Lung (tissue), 12 donors: ENCODE results near the gene LEF1. TPM values are rescaled to one million over a fixed set of nuclear protein-coding genes. Genes with fewer than 3 reads are reported as not detected.

Experiments
- ATAC-seq: fragments of 200-7000 bp; cut with Tn5 transposase; one replicate; pipeline ENCODE4 v1.9.1; 2020; ENCODE audit warnings: moderate number of reproducible peaks; ENCODE audit not compliant: insufficient read depth, low FRiP score
- DNase-seq, 3 donors: peaks; one replicate each; pipeline ENCODE4 v3.0.0-alpha.2; 2013 to 2017
- H3K27ac ChIP-seq, 2 donors: one replicate each; pipeline ENCODE4 v1.5.1; 2013; ENCODE audit warnings: mild to moderate bottlenecking in 2 of 2, moderate library complexity in 2 of 2, control low read depth in 1 of 2, inconsistent platforms in 1 of 2, low read depth in 1 of 2, low read length in 1 of 2
- H3K27me3 ChIP-seq, 3 donors: one replicate each; pipeline ENCODE4 v1.5.1; 2013; ENCODE audit warnings: low read length in 2 of 3; ENCODE audit not compliant: control insufficient read depth in 3 of 3, insufficient read depth in 3 of 3
- H3K36me3 ChIP-seq, 4 donors: one replicate each; pipeline ENCODE4 v1.5.1; 2013; ENCODE audit warnings: low read length in 4 of 4, mild to moderate bottlenecking in 1 of 4, moderate library complexity in 1 of 4; ENCODE audit not compliant: control insufficient read depth in 4 of 4, insufficient read depth in 4 of 4
- H3K4me1 ChIP-seq, 5 donors: one replicate each; pipeline ENCODE4 v1.5.1; 2013; ENCODE audit warnings: low read length in 5 of 5, mild to moderate bottlenecking in 2 of 5, moderate library complexity in 1 of 5; ENCODE audit not compliant: control insufficient read depth in 5 of 5, insufficient read depth in 5 of 5
- H3K4me3 ChIP-seq: one replicate; pipeline ENCODE4 v1.5.1; 2013; ENCODE audit warnings: mild to moderate bottlenecking, control low read depth, moderate library complexity
- H3K9ac ChIP-seq, 2 donors: one replicate each; pipeline ENCODE4 v1.5.1; 2013; ENCODE audit warnings: low read length in 2 of 2, control low read depth in 1 of 2; ENCODE audit not compliant: insufficient read depth in 1 of 2
- H3K9me3 ChIP-seq, 4 donors: one replicate each; pipeline ENCODE4 v1.5.1; 2013; ENCODE audit warnings: low read length in 3 of 4, mild to moderate bottlenecking in 1 of 4, moderate library complexity in 1 of 4; ENCODE audit not compliant: control insufficient read depth in 4 of 4, insufficient read depth in 3 of 4
- WGBS, 2 donors: extraction: QIAGEN DNeasy Blood & Tissue Kit; methylation state at CpG; one replicate each; pipeline ENCODE4 v1.1.7; 2013; 5-methylcytosine and 5-hydroxymethylcytosine counted together
- polyA plus RNA-seq, 2 donors: library from polyadenylated mRNA; stranded (reverse); fragments of 200-250 nt; gene quantifications; one replicate each; pipeline ENCODE4 v1.2.1, GENCODE V29; 2013
- total RNA-seq, 2 donors: library from RNA; depleted of rRNA in 1 of 2; stranded (reverse); fragments of >200 nt in 1 of 2; gene quantifications; one replicate each; pipeline ENCODE4 v1.2.1, GENCODE V29; 2014 to 2021
- TF ChIP-seq, protein P1 (sequence below): IDR thresholded peaks from 2 replicates; pipeline ENCODE4 v1.5.1; 2012; ENCODE audit warnings: mild to moderate bottlenecking; ENCODE audit errors: control extremely low read depth, extremely low read depth
- donor health status: control.
- donor health status: control.
- donor health status: Bipolar disorder and iron deficiency.
- donor health status: healthy.
- donor health status: DM: yes; HTN: yes; CAD: no.

Gene LEF1
- total and polyA plus RNA-seq, 4 donors, result 2.7 to 25.4 (median 4.0) TPM

DNA sequence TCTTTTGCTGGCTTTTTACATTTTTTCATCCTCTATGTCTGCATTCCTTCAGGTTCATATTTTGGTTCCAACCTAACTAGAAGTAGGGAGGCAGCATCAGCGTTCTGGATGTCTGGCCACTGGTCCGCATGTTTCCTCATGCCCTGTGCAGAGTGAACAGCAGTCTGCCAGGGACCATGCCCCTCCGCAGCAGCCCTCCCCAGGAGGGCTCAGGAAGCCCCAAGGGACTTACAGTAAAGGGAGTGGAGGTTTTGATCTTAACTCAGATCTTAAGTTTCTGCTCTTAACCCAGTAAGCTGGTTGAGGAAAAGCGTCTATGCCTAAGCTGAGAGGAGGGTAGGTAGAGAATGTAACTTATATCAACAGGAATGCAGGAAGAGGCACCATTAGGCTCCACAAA lies 45.0 kb upstream of the LEF1 start:
- TF ChIP-seq, protein P1, sequence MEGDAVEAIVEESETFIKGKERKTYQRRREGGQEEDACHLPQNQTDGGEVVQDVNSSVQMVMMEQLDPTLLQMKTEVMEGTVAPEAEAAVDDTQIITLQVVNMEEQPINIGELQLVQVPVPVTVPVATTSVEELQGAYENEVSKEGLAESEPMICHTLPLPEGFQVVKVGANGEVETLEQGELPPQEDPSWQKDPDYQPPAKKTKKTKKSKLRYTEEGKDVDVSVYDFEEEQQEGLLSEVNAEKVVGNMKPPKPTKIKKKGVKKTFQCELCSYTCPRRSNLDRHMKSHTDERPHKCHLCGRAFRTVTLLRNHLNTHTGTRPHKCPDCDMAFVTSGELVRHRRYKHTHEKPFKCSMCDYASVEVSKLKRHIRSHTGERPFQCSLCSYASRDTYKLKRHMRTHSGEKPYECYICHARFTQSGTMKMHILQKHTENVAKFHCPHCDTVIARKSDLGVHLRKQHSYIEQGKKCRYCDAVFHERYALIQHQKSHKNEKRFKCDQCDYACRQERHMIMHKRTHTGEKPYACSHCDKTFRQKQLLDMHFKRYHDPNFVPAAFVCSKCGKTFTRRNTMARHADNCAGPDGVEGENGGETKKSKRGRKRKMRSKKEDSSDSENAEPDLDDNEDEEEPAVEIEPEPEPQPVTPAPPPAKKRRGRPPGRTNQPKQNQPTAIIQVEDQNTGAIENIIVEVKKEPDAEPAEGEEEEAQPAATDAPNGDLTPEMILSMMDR, result no peak
- Histone ChIP-seq H3K27ac (no peak overlapping the region), H3K9ac (no peak overlapping the region), H3K36me3 (no peaks in the 10 kb centered on the region), H3K4me1 (no peaks in the 10 kb centered on the region), H3K9me3 (no peaks in the 10 kb centered on the region), H3K27me3 (no peaks in the 10 kb centered on the region), H3K4me3 (no peak overlapping the region)
- ATAC-seq (no peak), DNase-seq (no peak)
- WGBS, 2 donors, result 91 to 97% methylated on average over 4 of the region's 4 CpGs

DNA sequence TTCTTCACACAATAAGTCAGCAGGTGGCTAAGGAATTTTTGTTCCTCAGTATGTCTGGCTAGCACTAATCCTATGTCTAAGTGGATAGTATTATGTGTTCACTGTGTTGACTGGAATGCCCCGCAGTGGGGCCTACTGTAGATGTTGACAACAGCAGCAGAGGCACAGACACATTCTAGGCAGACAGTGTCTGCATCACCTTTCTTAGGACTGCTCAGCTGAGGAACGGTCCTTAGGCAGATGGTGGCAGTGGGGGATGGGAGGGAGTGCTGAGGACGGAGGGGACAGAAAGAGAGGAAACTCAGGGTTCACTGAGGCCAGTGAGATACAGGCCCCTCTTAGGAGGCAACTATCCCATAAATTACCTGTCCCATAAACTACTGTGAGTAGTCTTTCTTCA lies 44.6 kb upstream of the LEF1 start:
- DNase-seq, result no peak
- ATAC-seq, result no peak

DNA sequence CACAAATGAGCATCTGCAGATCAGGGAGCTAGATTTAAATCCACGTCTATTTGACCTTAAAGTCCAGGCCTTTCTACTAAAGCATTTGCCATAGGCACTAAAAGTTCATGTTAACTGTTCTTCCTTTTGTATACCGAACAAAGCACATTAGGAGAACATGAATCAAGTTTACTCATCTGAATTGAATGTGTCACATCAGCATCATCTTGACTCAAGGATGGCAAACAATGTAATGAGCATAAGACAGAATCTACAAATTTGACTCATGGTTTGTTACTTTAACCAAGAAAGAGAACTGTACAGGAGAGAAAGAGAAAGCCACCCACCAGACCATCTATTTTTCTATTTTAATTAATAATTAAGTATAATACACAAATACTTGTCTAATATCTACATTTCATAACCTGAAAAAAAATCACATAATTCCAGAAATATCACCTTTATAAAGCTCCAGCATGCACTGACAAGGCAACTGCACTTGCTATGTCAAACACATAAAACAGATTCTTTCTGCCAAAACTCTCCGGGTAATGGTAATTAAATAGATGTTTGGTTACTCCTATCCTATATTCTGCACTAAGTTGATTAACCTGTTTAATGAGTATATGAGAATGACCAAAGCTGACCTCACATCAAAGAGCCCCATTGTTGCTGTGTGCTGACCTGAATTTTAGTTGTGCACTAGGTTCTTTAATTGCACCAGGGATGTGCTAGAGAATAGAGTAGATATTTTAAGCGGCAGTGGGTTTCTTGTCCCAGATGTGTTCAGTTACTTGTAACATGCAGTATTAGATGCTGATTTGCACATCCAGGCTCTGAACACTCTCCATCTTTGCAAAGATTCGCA lies 42.5 kb upstream of the LEF1 start:
- H3K9ac ChIP-seq, result no peak overlapping the region
- no peak for ATAC-seq
- DNase-seq, result no peak
- no peaks in the 10 kb centered on the region for H3K36me3 ChIP-seq
- H3K9me3 ChIP-seq, result no peaks in the 10 kb centered on the region
- no peak overlapping the region for H3K27ac ChIP-seq
- no peak overlapping the region for H3K4me3 ChIP-seq
- no peaks in the 10 kb centered on the region for H3K4me1 ChIP-seq
- no peaks in the 10 kb centered on the region for H3K27me3 ChIP-seq
- TF ChIP-seq, protein P1, result no peak
- 91 to 92% methylated on average over 5 of the region's 5 CpGs for WGBS, 2 donors

More for the DNA sequence above, 44.6 kb upstream of the LEF1 start:
- Histone ChIP-seq H3K4me1 (no peaks in the 10 kb centered on the region), H3K9ac (no peak overlapping the region), H3K36me3 (no peaks in the 10 kb centered on the region), H3K9me3 (no peaks in the 10 kb centered on the region), H3K27ac (no peak overlapping the region), H3K4me3 (no peak overlapping the region), H3K27me3 (no peaks in the 10 kb centered on the region)
- TF ChIP-seq, protein P1, result no peak
- 84 to 91% methylated on average over 3 of the region's 3 CpGs for WGBS, 2 donors
